H9 (cell line): ENCODE measurements around the gene CADPS. TPM values are rescaled to one million over a fixed set of nuclear protein-coding genes. Genes with fewer than 3 reads are reported as not detected.
"Not testable (repeated sequence)": the region's sequence is repeated elsewhere in the genome, so short reads cannot be mapped to it uniquely, and the experiment has no call there.

ENCODE experiments used
- DNase-seq: peaks from one replicate; pipeline ENCODE4 v3.0.0-alpha.2; 2017
- H2AFZ ChIP-seq: one replicate; pipeline ENCODE4 v1.6.1; 2013; ENCODE audit warnings: mild to moderate bottlenecking, low read length, control low read depth, moderate library complexity
- H2AK5ac ChIP-seq: 2 replicates; pipeline ENCODE4 v1.6.1; 2013; ENCODE audit warnings: low read length, control low read depth, mixed read lengths; ENCODE audit not compliant: insufficient read length
- H2BK120ac ChIP-seq: one replicate; pipeline ENCODE4 v1.6.1; 2013; ENCODE audit warnings: low read depth, mild to moderate bottlenecking, low read length, control low read depth, inconsistent platforms; ENCODE audit not compliant: poor library complexity, severe bottlenecking
- H2BK12ac ChIP-seq: 2 replicates; pipeline ENCODE4 v1.6.1; 2013; ENCODE audit warnings: low read length, control low read depth, mixed read lengths, low read depth; ENCODE audit not compliant: insufficient read length
- H2BK15ac ChIP-seq: 2 replicates; pipeline ENCODE4 v1.6.1; 2013; ENCODE audit warnings: low read depth, low read length, control low read depth
- H2BK20ac ChIP-seq: one replicate; pipeline ENCODE4 v1.6.1; 2013; ENCODE audit warnings: low read depth, mild to moderate bottlenecking, low read length, control low read depth, inconsistent platforms; ENCODE audit not compliant: poor library complexity, severe bottlenecking
- H2BK5ac ChIP-seq: 2 replicates; pipeline ENCODE4 v1.6.1; 2013; ENCODE audit warnings: low read length, control low read depth, mixed read lengths; ENCODE audit not compliant: insufficient read length
- H3K14ac ChIP-seq: 2 replicates; pipeline ENCODE4 v1.6.1; 2013; ENCODE audit warnings: low read length, control low read depth; ENCODE audit not compliant: insufficient read depth
- H3K18ac ChIP-seq: 2 replicates; pipeline ENCODE4 v1.6.1; 2013; ENCODE audit warnings: low read depth, mild to moderate bottlenecking, mixed read lengths, low read length, control low read depth; ENCODE audit not compliant: insufficient read length
- H3K23ac ChIP-seq: 2 replicates; pipeline ENCODE4 v1.6.1; 2013; ENCODE audit warnings: low read length, control low read depth, mixed read lengths, low read depth; ENCODE audit not compliant: insufficient read length
- H3K23me2 ChIP-seq: 2 replicates; pipeline ENCODE4 v1.6.1; 2013; ENCODE audit warnings: low read depth, mild to moderate bottlenecking, mixed read lengths, low read length, control low read depth; ENCODE audit not compliant: insufficient read length, poor library complexity, severe bottlenecking
- H3K27ac ChIP-seq: 2 replicates; pipeline ENCODE4 v1.5.1; 2013; ENCODE audit warnings: low read length, control low read depth, mixed read lengths, low read depth; ENCODE audit not compliant: insufficient read length
- H3K27me3 ChIP-seq: 2 replicates; pipeline ENCODE4 v1.6.1; 2013; ENCODE audit warnings: low read length, control low read depth, inconsistent platforms; ENCODE audit not compliant: insufficient read depth
- H3K4ac ChIP-seq: 2 replicates; pipeline ENCODE4 v1.6.1; 2013; ENCODE audit warnings: low read depth, mild to moderate bottlenecking, control low read depth, inconsistent platforms, low read length, moderate library complexity
- H3K4me1 ChIP-seq: 2 replicates; pipeline ENCODE4 v1.6.1; 2013; ENCODE audit warnings: low read length, control low read depth, inconsistent platforms; ENCODE audit not compliant: insufficient read depth
- H3K4me2 ChIP-seq: 2 replicates; pipeline ENCODE4 v1.6.1; 2013; ENCODE audit warnings: low read length, control low read depth, mixed read lengths; ENCODE audit not compliant: insufficient read length, insufficient read depth
- H3K56ac ChIP-seq: 2 replicates; pipeline ENCODE4 v1.6.1; 2013; ENCODE audit warnings: low read depth, mild to moderate bottlenecking, mixed read lengths, low read length, control low read depth; ENCODE audit not compliant: insufficient read length
- H3K79me1 ChIP-seq: 2 replicates; pipeline ENCODE4 v1.6.1; 2013; ENCODE audit warnings: low read depth, mild to moderate bottlenecking, moderate library complexity, low read length, control low read depth, inconsistent platforms; ENCODE audit not compliant: insufficient read depth, poor library complexity, severe bottlenecking
- H3K79me2 ChIP-seq: 2 replicates; pipeline ENCODE4 v1.6.1; 2013; ENCODE audit warnings: low read length, control low read depth, inconsistent platforms; ENCODE audit not compliant: insufficient read depth
- H3K9ac ChIP-seq: 2 replicates; pipeline ENCODE4 v1.6.1; 2013; ENCODE audit warnings: low read length, control low read depth, mixed read lengths; ENCODE audit not compliant: insufficient read length; ENCODE audit errors: extremely low read depth
- H3K9me3 ChIP-seq: one replicate; pipeline ENCODE4 v1.6.1; 2013; ENCODE audit warnings: low read depth, low read length, inconsistent platforms; ENCODE audit not compliant: control insufficient read depth
- H3T11ph ChIP-seq: one replicate; pipeline ENCODE4 v1.6.1; 2013; ENCODE audit warnings: mild to moderate bottlenecking, low read length, control low read depth, inconsistent platforms
- H4K20me1 ChIP-seq: one replicate; pipeline ENCODE4 v1.6.1; 2013; ENCODE audit not compliant: control insufficient read depth, insufficient read length, insufficient read depth
- H4K5ac ChIP-seq: 2 replicates; pipeline ENCODE4 v1.6.1; 2013; ENCODE audit warnings: low read depth, mild to moderate bottlenecking, mixed read lengths, low read length, control low read depth; ENCODE audit not compliant: insufficient read length
- H4K8ac ChIP-seq: replicated peaks from 2 replicates; pipeline ENCODE4 v1.6.1; 2013; ENCODE audit warnings: low read length, control low read depth, mixed read lengths, low read depth; ENCODE audit not compliant: insufficient read length
- H4K91ac ChIP-seq: 2 replicates; pipeline ENCODE4 v1.6.1; 2013; ENCODE audit warnings: low read depth, mild to moderate bottlenecking, moderate library complexity, mixed read lengths, low read length, control low read depth; ENCODE audit not compliant: insufficient read length
- H3K27ac Mint-ChIP-seq, 3 experiments: 2 replicates in 2 of 3; 3 replicates in 1 of 3; pipeline ENCODE4 v1.8.0; 2020 to 2021; ENCODE audit warnings: mixed read lengths in 3 of 3, mild to moderate bottlenecking in 1 of 3, moderate library complexity in 1 of 3
- H3K27me3 Mint-ChIP-seq: 2 replicates; pipeline ENCODE4 v1.8.0; 2021; ENCODE audit warnings: low read depth, mild to moderate bottlenecking, moderate library complexity, mixed read lengths
- H3K36me3 Mint-ChIP-seq, 3 experiments: 2 replicates in 2 of 3; 3 replicates in 1 of 3; pipeline ENCODE4 v1.8.0; 2020 to 2021; ENCODE audit warnings: low read depth in 3 of 3, mixed read lengths in 3 of 3; ENCODE audit not compliant: insufficient read depth in 1 of 3
- H3K4me1 Mint-ChIP-seq, 2 experiments: 2 replicates each; pipeline ENCODE4 v1.8.0; 2020; ENCODE audit warnings: mixed read lengths in 2 of 2
- H3K4me3 Mint-ChIP-seq, 2 experiments: 2 replicates in 1 of 2; 3 replicates in 1 of 2; pipeline ENCODE4 v1.8.0; 2020 to 2021; ENCODE audit warnings: mild to moderate bottlenecking in 2 of 2, mixed read lengths in 2 of 2, moderate library complexity in 1 of 2
- H3K9me3 Mint-ChIP-seq, 2 experiments: 2 replicates in 1 of 2; 3 replicates in 1 of 2; pipeline ENCODE4 v1.8.0; 2020; ENCODE audit warnings: mild to moderate bottlenecking in 2 of 2, mixed read lengths in 2 of 2, moderate library complexity in 1 of 2
- CTCF ChIP-seq: fragments of 200-600 bp; sonication (generic); conservative IDR thresholded peaks from 3 replicates; pipeline ENCODE4 v1.8.0; 2021; ENCODE audit warnings: antibody characterized with exemption, mild to moderate bottlenecking
- WGBS: extraction: QIAGEN DNeasy Blood & Tissue Kit; methylation state at CpG from one replicate; pipeline ENCODE4 v1.1.7; 2013; ENCODE audit warnings: missing lambda C conversion rate, low lambda C conversion rate, mixed read lengths; ENCODE audit not compliant: insufficient read length; ENCODE audit errors: extremely low coverage; 5-methylcytosine and 5-hydroxymethylcytosine counted together
- total RNA-seq: library from RNA; stranded (reverse); gene quantifications from 2 replicates; pipeline ENCODE4 v1.2.1, GENCODE V29; 2021

CADPS gene
- total RNA-seq, 1 experiment from 2014 or later: 6.6 TPM

- peaks cover 16 to 25% (median 17%) of the 10 kb centered on the region in 3 experiments for H3K36me3 Mint-ChIP-seq
- no peaks in the 10 kb centered on the region for H3K4me1 ChIP-seq
- H3K27me3 Mint-ChIP-seq: no peaks in the 10 kb centered on the region
- no peak overlapping the region for H2BK20ac ChIP-seq
- no peak overlapping the region for H2BK15ac ChIP-seq
- no peak overlapping the region for H2BK120ac ChIP-seq
- no peak overlapping the region for H3K14ac ChIP-seq
- no peak overlapping the region for H2BK12ac ChIP-seq
- H3K79me2 ChIP-seq: no peaks in the 10 kb centered on the region
- no peak for TF ChIP-seq CTCF
- H3K18ac ChIP-seq: no peak overlapping the region
- H3K4me3 Mint-ChIP-seq: no peak overlapping the region
- no peak overlapping the region for H3K4ac ChIP-seq
- H3K4me1 Mint-ChIP-seq: no peaks in the 10 kb centered on the region
- H4K91ac ChIP-seq: no peak overlapping the region
- no peaks in the 10 kb centered on the region for H3K79me1 ChIP-seq
- no peaks in the 10 kb centered on the region for H3K23me2 ChIP-seq
- no peak for DNase-seq
- no peak overlapping the region for H3T11ph ChIP-seq
- H3K9ac ChIP-seq: no peak overlapping the region
- no peak overlapping the region for H3K27ac Mint-ChIP-seq
- H2BK5ac ChIP-seq: no peak overlapping the region
- H3K4me2 ChIP-seq: no peak overlapping the region
- H3K9me3 ChIP-seq: peaks cover 7% of the 10 kb centered on the region
- no peak overlapping the region for H2AK5ac ChIP-seq
- no peak overlapping the region for H3K56ac ChIP-seq
- peaks cover 26 to 27% of the 10 kb centered on the region in 2 experiments for H3K9me3 Mint-ChIP-seq
- H4K5ac ChIP-seq: no peak overlapping the region
- no peak overlapping the region for H2AFZ ChIP-seq
- H3K27me3 ChIP-seq: no peaks in the 10 kb centered on the region
- H4K20me1 ChIP-seq: no peaks in the 10 kb centered on the region
- H4K8ac ChIP-seq: no peak overlapping the region
- WGBS: no CpG with 5 or more reads among the region's 4 CpGs
- H3K27ac ChIP-seq: no peak overlapping the region
- no peak overlapping the region for H3K23ac ChIP-seq
Observed at GRCh38 chr3:62582495-62583172, 292.6 kb downstream of the CADPS start.

GRCh38 chr3:62580485-62580884 is 294.7 kb downstream of the CADPS start:
- H3K23me2 ChIP-seq, H3K27ac Mint-ChIP-seq, H2BK12ac ChIP-seq, H3K9ac ChIP-seq, H3K4me1 ChIP-seq, H2BK20ac ChIP-seq, H2BK120ac ChIP-seq, H4K5ac ChIP-seq, H4K91ac ChIP-seq, H3K27ac ChIP-seq, H3K79me2 ChIP-seq, H3K4me2 ChIP-seq, H3K9me3 ChIP-seq, H2BK5ac ChIP-seq, H3K4me1 Mint-ChIP-seq, H3K56ac ChIP-seq, H3K4ac ChIP-seq, H4K20me1 ChIP-seq, H3K27me3 ChIP-seq, H3K79me1 ChIP-seq, H2AFZ ChIP-seq, H4K8ac ChIP-seq, H3K18ac ChIP-seq, H3T11ph ChIP-seq, H2AK5ac ChIP-seq, DNase-seq, H2BK15ac ChIP-seq, H3K4me3 Mint-ChIP-seq, H3K23ac ChIP-seq, H3K27me3 Mint-ChIP-seq, H3K14ac ChIP-seq: not testable (repeated sequence)
- peaks cover 27 to 28% of the 10 kb centered on the region in 2 experiments for H3K9me3 Mint-ChIP-seq
- H3K36me3 Mint-ChIP-seq: peaks cover 16 to 26% (median 18%) of the 10 kb centered on the region in 3 experiments
- no CpG with 5 or more reads among the region's 1 CpG for WGBS
